ENCODE measurements around the gene HECTD4. TPM values are rescaled to one million over a fixed set of nuclear protein-coding genes. Genes with fewer than 3 reads are reported as not detected.

Gene HECTD4
- total RNA-seq, 1 donor from 2014 or later, result 16.7 TPM

GRCh38 chr12:112208301-112208910 is 173.8 kb downstream of the HECTD4 start:
- no peak for DNase-seq (ENCODE audit: low read depth in 2 of 2)

GRCh38 chr12:112207397-112207924 is 174.8 kb downstream of the HECTD4 start:
- no peak for DNase-seq (ENCODE audit: low read depth in 2 of 2)

GRCh38 chr12:112206944-112207343 is 175.3 kb downstream of the HECTD4 start:
- DNase-seq (ENCODE audit: low read depth in 2 of 2), result no peak

GRCh38 chr12:112199136-112199535 is 183.1 kb downstream of the HECTD4 start:
- no peak for DNase-seq (ENCODE audit: low read depth in 2 of 2)

- DNase-seq (ENCODE audit: low read depth in 2 of 2), result peak; percentile 71 to 77
These were observed 184.0 kb downstream of the HECTD4 start for GRCh38 chr12:112198120-112198733.

GRCh38 chr12:112196196-112196875 is 185.9 kb downstream of the HECTD4 start:
- no peak for DNase-seq (ENCODE audit: low read depth in 2 of 2)

- DNase-seq (ENCODE audit: low read depth in 2 of 2), result no peak
These were observed 187.5 kb downstream of the HECTD4 start for GRCh38 chr12:112194601-112195247.

GRCh38 chr12:112192475-112192874 is 189.8 kb downstream of the HECTD4 start:
- no peak for DNase-seq (ENCODE audit: low read depth in 2 of 2)

GRCh38 chr12:112191840-112192321 is 190.3 kb downstream of the HECTD4 start:
- peak in 1 of 2 donors; percentile 79 for DNase-seq (ENCODE audit: low read depth in 2 of 2)

- no peak for DNase-seq (ENCODE audit: low read depth in 2 of 2)
These were observed 191.0 kb downstream of the HECTD4 start for GRCh38 chr12:112191201-112191600.

- no peak for DNase-seq (ENCODE audit: low read depth in 2 of 2)
These were observed 191.8 kb downstream of the HECTD4 start for GRCh38 chr12:112190231-112191025.

- DNase-seq (ENCODE audit: low read depth in 2 of 2), result no peak
These were observed 194.0 kb downstream of the HECTD4 start for GRCh38 chr12:112188130-112188830.

- DNase-seq (ENCODE audit: low read depth in 2 of 2), result no peak
These were observed 196.9 kb downstream of the HECTD4 start for GRCh38 chr12:112185093-112185923.

- DNase-seq (ENCODE audit: low read depth in 2 of 2), result no peak
These were observed 198.0 kb downstream of the HECTD4 start for GRCh38 chr12:112184056-112184887.

- DNase-seq (ENCODE audit: low read depth in 2 of 2), result peak; percentile 17 to 26
These were observed 198.8 kb downstream of the HECTD4 start for GRCh38 chr12:112183141-112184021.

- no peak for DNase-seq (ENCODE audit: low read depth in 2 of 2)
These were observed 199.7 kb downstream of the HECTD4 start for GRCh38 chr12:112182499-112182898.

GRCh38 chr12:112180422-112180821 is 201.8 kb downstream of the HECTD4 start:
- DNase-seq (ENCODE audit: low read depth in 2 of 2), result no peak

GRCh38 chr12:112179916-112180315 is 202.3 kb downstream of the HECTD4 start:
- DNase-seq (ENCODE audit: low read depth in 2 of 2), result no peak

Measured in lung microvascular endothelial cell (primary cell).